ENCODE results near the gene DUSP22.

The DUSP22 gene

GRCh38 chr6:353642-354614 lies 61.6 kb downstream of the DUSP22 start:
- DNase-seq = no peak

DNA sequence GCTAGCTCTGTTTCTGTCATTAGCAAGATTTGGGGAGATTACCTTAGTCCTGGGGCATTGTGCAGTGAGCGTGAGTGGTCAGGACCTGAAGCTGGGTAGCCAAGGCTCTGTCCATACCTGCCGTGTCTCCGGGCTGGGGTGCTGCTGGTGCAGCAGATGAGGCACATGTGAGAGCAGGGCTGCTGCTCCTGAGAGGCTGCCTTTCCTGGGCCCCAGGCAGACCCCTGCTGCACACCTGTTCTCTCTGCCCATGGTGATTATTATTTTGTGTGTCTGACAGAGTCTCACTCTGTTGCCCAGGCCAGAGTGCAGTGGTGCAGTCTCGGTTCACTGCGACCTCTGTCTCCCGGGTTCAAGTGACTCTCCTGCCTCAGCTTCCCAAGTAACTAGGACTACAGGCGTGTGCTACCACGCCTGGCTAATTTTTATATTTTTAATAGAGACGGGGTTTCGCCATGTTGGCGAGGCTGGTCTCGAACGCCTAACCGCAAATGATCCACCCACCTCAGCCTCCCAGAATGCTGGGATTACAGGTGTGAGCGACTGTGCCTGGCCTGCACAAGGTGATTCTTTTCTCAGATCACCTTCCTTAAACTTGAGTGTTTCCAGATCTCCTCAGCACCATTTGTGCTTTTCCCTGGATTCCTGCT lies 62.5 kb downstream of the DUSP22 start:
- no peak for DNase-seq

DNA sequence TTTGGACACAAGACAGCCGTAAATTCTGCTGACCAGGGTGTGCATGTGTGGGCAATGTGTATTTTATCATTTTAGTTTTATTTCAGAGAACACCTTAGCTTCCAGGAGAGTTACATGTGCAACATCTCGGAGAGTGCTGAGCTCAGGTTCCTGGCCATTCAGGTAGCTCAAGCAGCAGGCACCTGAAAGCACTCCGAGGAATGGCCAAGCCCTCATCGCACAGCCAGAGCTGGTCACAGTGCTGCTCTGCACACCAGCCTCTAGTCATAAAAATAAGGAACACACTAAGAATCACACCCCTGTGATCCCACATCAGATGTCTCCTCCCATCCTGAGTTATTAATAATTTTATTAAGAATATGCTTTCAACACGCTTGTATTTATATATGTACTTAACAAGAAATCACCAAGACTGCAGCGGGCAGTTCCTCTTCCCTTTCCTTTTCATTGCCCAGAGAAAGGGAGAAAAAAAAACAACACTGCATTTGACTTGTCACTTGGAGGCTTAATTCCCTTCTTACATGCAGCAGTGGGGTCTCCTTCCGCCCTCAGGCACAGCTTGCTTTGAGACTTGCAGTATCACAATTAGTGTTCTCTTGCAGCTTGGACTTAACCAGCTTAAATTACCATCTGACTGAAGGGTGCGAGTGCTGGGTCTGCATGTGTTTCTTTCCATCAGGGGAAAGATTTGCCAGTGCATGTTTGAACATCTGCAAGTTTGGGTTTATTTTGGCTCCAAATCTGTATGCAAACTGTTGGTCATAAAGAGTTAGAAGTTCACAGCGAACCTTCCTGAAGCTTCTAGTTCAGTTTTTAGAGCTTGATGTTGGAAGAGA lies 63.3 kb downstream of the DUSP22 start:
- DNase-seq = no peak

DNA sequence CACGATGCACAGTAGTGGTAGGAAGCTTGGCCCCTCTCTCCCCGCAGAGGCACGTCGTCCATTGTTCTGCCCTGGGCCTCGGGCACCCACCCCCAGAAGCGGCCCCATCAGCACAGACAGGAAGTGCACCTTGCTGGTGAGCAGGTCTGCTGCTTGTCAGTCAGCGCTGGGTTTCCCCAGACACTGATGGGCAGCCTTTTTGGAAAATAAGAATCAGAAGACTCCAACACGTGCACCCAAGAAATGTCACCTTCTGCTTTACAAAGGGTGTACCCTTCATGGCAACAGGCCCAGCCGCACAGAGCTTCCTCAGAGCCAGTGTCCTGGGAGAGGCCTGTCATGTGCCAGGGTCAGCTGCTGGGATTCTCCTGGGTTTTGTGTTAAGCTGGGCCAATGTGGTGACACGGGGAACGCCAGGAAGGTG lies 64.6 kb downstream of the DUSP22 start:
- DNase-seq = no peak

GRCh38 chr6:357261-357790 lies 65.0 kb downstream of the DUSP22 start:
- DNase-seq = no peak

GRCh38 chr6:357791-358341 lies 65.6 kb downstream of the DUSP22 start:
- DNase-seq = no peak

DNA sequence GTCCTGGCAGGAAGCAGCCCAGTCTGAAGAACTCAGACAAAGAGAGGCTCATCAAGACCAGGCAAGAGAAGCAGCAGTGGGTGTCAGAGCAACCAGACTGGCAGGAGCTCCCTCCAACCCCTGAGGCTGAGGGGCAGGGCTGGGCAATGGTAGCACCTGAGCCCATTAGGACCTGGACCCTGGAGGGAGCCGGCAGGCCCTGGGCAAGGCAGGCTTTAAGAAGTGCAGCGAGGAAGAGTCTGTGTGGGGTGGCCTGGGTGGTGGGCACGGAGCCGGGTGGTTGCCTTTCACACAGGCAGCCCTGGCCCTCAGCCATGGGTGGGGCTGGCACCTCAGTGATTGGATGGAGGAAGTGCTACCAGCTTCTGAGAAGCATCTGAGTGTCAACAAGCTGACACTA lies 66.1 kb downstream of the DUSP22 start:
- DNase-seq = no peak

- DNase-seq = no peak
These were observed 66.6 kb downstream of the DUSP22 start for GRCh38 chr6:358847-359246.

DNA sequence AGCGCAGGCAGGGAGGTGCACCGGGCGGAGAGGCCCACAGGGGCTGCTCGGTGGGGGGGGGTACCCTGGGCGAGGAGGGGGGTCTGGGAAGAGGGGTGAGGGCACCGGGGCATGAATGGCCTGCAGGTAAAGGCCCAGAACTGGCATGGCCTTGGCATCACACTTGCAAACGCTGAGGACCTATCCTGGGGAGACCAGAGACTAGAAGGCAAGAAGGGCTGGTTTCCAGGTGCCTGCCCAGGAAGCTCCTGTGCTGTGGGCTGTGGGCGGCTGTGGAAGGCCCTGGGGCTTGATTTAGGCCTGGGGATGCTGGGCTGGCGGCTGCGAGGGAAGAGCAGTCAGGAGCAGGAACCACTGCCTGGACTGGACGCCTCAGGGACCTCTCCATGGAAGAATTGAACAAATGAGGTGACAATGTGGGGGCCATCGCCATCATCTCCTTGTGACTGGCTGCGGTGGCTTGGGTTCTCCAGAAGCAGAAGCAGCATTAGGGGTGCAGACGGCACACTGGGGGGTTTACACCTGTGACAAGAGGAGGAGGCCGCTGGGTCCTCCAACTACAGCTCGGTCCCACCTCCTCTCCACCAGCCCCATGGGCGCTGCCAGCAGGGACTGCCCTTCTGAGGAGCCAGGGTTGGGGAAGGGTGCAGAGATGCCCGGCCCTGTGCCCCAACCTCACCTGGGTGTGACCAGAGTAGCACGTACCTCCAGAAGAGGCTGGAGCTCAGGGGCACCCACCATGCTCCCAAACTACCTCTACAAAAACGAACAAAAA lies 67.2 kb downstream of the DUSP22 start:
- DNase-seq = no peak

- no peak for DNase-seq
These were observed 68.1 kb downstream of the DUSP22 start for GRCh38 chr6:360349-360748.

DNA sequence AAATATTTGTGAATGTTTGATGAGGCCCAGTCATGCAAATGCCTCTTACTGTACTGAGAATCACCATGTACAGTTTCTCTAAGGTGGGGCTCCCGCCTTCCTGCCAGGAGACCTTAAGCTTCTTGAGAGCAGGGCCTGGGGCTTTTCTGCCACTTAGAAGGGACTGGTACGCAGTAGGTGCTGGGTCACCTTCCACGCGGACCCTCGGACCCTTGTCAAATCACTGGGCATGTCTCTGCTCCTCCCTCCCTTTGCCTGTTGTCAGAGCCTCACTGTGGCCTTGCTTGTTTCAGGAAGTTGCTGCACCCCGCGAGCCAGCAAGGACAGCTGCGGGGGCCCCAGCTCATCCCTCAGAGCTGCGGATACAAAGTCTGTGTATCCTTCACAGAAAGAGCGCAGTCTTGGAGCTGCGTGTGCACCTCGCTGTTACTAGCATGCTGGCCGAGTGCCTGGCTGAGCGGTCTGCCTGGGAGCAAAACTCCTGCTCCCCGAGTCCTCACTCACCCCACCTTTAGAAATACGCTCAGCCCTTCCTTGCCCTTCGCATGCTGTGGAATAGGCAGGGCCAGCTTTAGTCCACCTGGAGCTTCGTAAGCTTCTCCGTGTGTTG lies 68.6 kb downstream of the DUSP22 start:
- DNase-seq = no peak

- no peak for DNase-seq
These were observed 69.3 kb downstream of the DUSP22 start for GRCh38 chr6:361411-362132.

GRCh38 chr6:362231-362923 lies 70.1 kb downstream of the DUSP22 start:
- no peak for DNase-seq

DNA sequence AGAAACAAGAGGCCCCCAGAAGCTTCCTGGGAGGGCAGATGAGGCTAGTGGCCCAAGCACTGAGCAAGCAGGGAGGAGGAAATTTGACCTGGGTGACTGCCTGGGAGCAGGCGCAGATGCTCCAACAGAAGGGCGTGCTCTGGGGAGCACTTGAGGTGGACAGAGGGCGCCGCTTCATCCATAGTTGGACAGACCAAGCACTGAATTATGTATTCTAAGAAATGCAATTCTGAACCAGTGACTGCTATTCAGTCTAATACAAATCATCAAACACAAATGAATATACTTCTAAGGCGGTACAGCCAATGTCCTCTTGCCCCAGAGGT lies 70.6 kb downstream of the DUSP22 start:
- no peak for DNase-seq

DNA sequence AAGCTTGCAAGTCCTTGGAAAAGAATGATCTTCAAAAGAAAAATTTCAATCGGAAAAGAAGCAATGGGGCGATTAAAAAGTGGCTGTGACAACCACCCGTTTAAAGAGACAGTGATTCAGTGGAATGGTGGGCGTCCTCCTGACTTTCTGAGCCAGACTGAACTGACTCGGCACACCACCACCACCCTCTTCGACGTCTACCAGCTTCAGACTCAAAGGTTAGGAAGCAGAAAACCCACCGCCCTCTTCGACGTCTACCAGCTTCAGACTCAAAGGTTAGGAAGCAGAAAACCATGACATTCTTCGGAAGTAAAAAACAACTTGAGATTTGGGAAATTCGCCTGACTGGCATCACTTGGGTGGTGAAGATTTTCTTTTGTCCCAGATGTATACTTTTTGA lies 71.0 kb downstream of the DUSP22 start:
- DNase-seq = no peak

DNA sequence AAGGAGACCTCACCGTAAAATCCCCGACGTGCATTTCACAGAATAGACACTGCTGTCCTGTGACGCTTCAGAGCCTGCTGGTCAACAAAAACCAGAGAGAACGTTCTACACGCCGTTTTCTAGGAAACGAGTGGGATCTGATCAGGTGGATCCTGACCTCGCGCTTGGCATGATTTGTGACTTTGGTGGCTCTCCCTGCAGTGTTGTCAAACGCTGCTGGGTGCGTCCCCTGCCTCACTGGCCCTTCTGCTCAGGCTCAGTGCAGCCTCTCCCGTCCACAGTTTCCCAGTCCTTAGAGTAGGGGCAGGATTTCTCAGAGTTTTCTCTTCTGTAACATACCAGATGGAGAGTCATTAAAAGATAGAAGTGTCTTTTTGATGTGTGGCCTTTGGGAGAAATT lies 71.6 kb downstream of the DUSP22 start:
- DNase-seq = no peak

- DNase-seq = no peak
These were observed 72.6 kb downstream of the DUSP22 start for GRCh38 chr6:364609-365540.

DNA sequence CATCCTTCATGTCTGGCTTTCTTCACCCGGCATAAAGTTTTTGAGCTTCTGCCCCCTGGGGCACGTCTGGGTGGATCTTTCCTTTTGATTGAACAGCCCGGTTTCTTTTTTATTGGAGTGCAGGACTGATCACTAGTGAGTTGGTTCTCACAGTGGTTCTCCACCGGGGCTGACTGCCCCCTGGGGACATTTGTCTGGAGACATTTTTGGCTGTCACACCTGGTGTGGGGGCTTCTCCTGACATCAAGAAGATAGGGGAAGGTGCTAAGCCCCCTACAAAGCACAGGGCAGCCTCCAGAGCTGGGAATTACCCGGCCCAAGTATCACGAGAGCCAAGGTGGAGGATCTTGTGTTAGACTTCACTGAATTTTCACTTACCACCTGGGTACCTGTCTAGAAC lies 73.5 kb downstream of the DUSP22 start:
- DNase-seq = no peak

Measured in activated CD4-positive, alpha-beta T cell treated with anti-CD3 and anti-CD28 coated beads, Interleukin-2, amount 50 U/mL, for 16 hours (primary cell).